Natural killer cell treated with Interleukin-12 subunit alpha and Interleukin-12 subunit beta and Interleukin-15 and Interleukin-18, amount 100 ng/mL, for 72 hours (primary cell): ENCODE results near the gene SMARCAD1. TPM values are rescaled to one million over a fixed set of nuclear protein-coding genes. Genes with fewer than 3 reads are reported as not detected.

Source experiments
- ATAC-seq, 2 donors: fragments of 150-1000 bp; cut with Tn5 transposase in 1 of 2; sonication (Bioruptor Pico), chemical (Tn5 transposase) in 1 of 2; 2 replicates each; pipeline ENCODE4 v1.10.0; 2021
- DNase-seq: peaks from one replicate; pipeline ENCODE4 v3.0.0; 2022; ENCODE audit warnings: low spot score
- H3K27ac Mint-ChIP-seq, 2 donors: 1 replicate in 1 of 2; 2 replicates in 1 of 2; pipeline ENCODE4 v1.8.0; 2022; ENCODE audit warnings: mixed read lengths in 2 of 2, mild to moderate bottlenecking in 1 of 2, moderate library complexity in 1 of 2
- H3K27me3 Mint-ChIP-seq, 2 donors: 1 replicate in 1 of 2; 2 replicates in 1 of 2; pipeline ENCODE4 v1.8.0; 2022; ENCODE audit warnings: mixed read lengths in 2 of 2
- H3K36me3 Mint-ChIP-seq: one replicate; pipeline ENCODE4 v1.8.0; 2022; ENCODE audit warnings: mixed read lengths
- H3K4me1 Mint-ChIP-seq, 2 donors: 1 replicate in 1 of 2; 2 replicates in 1 of 2; pipeline ENCODE4 v1.8.0; 2022; ENCODE audit warnings: low read depth in 2 of 2, mixed read lengths in 2 of 2, mild to moderate bottlenecking in 1 of 2
- H3K4me3 Mint-ChIP-seq: one replicate; pipeline ENCODE4 v1.8.0; 2022; ENCODE audit warnings: mixed read lengths
- H3K9me3 Mint-ChIP-seq: 2 replicates; pipeline ENCODE4 v1.8.0; 2022; ENCODE audit warnings: mixed read lengths
- total RNA-seq, 2 donors: library from RNA; stranded (reverse); gene quantifications; one replicate each; pipeline ENCODE4 v1.2.3, GENCODE V29; 2022

The SMARCAD1 gene
- total RNA-seq, 2 donors from 2014 or later = 28.0 to 33.3 TPM

DNA sequence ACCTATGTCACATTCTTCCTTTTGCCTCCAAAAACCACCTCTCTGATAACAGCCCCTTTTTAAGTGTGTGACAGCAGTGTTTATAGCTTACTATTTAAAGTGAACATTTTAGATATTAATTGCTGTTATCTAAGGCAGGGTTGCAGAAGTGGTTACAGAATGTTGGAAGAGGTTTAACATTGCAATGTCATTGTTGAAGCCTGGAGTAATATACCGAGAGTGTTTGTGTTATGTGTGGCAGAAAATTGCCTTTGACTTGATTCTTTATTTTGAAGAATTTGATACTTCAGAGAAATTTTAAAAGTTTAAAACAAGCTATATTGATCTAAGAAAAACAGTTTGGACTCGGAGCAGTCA lies 37.1 kb downstream of the SMARCAD1 start:
- DNase-seq = no peak
- Mint-ChIP-seq H3K4me1 (no peaks in the 10 kb centered on the region), H3K27ac (no peak overlapping the region), H3K9me3 (no peaks in the 10 kb centered on the region), H3K36me3 (peaks cover 19% of the 10 kb centered on the region), H3K4me3 (no peak overlapping the region), H3K27me3 (no peaks in the 10 kb centered on the region)
- no peak for ATAC-seq

DNA sequence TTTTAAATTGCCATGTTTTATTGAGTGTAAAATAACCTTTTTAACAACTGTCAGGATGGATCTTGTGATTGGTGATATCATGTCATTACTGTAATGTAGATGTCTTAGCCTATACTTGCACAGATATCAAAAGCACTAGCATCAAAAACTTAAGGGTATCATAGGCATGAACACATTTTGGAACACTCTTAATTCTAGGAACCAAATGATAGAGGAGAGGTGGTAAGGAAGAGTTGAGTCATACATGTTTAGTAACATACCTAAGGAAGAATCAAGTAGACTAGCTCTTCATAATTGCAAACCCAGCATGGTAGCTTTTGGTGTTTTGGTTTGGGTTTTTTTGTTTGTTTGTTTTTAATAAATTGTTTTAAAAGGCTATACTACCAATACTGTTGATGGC lies 43.4 kb downstream of the SMARCAD1 start:
- H3K27ac Mint-ChIP-seq = no peak overlapping the region
- ATAC-seq (no peak), DNase-seq (no peak)
- no peaks in the 10 kb centered on the region for H3K9me3 Mint-ChIP-seq
- no peaks in the 10 kb centered on the region for H3K4me1 Mint-ChIP-seq
- H3K4me3 Mint-ChIP-seq = no peak overlapping the region
- H3K36me3 Mint-ChIP-seq = peaks cover 17% of the 10 kb centered on the region
- H3K27me3 Mint-ChIP-seq = no peaks in the 10 kb centered on the region

DNA sequence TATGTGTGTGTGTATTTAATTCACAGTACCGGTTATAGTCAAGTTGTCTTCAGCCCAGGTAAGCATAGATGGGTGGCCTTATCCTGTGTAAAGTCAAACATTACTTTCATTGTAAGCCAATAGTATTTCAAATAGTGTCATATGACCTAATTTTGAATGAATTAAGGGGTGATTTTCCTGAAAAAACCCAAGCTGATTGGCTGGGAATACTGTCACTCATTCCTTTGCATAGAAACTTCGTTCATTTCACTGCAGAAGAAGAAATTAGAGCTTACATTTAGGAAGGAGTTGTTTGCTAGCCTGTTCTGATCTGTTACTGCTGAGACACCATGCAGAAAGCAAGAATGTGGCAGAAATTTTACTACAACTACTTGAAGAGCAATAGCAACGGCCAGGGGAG lies 45.4 kb downstream of the SMARCAD1 start:
- Mint-ChIP-seq H3K27ac (no peak overlapping the region), H3K27me3 (no peaks in the 10 kb centered on the region), H3K36me3 (peaks cover 14% of the 10 kb centered on the region), H3K4me3 (no peak overlapping the region), H3K9me3 (no peaks in the 10 kb centered on the region), H3K4me1 (no peaks in the 10 kb centered on the region)
- no peak for DNase-seq
- no peak for ATAC-seq

DNA sequence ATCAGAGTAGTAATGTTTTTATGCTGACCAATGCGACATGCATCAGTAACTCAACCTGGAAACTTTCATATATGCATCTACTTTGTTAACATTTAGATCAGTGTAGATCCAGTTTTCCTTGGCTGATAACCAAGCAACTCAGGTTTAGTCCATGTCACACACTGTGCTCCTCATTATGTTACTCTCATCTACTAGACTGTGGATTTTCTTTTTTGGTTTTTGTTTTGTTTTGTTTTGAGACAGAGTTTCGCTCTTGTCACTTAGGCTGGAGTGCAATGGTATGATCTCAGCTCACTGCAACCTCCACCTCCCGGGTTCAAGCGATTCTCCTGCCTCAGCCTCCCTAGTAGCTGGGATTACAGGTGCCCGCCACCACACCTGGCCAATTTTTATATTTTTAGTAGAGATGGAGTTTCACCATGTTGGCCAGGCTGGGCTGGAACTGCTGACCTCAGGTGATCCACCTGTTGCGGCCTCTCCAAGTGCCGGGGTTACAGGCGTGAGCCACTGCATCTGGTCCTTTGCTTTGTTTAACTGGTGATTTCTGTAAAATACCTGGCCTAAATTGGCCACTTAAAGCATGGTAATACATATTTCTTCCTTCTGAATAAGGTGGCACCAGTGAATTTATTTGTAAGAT lies 48.6 kb downstream of the SMARCAD1 start:
- ATAC-seq = no peak
- no peak for DNase-seq
- Mint-ChIP-seq H3K4me3 (no peak overlapping the region), H3K27me3 (no peaks in the 10 kb centered on the region), H3K4me1 (no peaks in the 10 kb centered on the region), H3K9me3 (no peaks in the 10 kb centered on the region), H3K27ac (no peak overlapping the region), H3K36me3 (peaks cover 10% of the 10 kb centered on the region)

DNA sequence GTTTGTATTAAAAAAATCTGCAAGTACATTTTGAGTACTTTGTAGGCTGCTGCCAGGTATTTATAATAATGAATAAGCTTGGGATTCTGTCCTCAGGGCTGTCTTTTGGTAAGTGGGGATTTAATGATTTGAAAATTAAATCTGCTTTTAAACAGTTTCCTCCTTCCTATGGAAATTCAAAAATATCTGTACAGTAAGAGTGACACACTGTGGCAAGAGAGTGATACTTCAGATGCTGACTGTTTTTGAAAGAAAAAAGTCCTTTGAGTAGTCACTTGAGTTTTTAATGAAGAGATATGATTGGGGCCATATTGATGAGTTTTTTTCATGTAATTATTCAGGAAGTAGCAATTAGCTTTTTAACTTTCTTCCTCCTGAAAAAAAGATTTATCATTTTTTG lies 49.2 kb downstream of the SMARCAD1 start:
- ATAC-seq (no peak), DNase-seq (no peak)
- H3K27ac Mint-ChIP-seq = no peak overlapping the region
- H3K4me3 Mint-ChIP-seq = no peak overlapping the region
- H3K36me3 Mint-ChIP-seq = peaks cover 12% of the 10 kb centered on the region
- H3K27me3 Mint-ChIP-seq = no peaks in the 10 kb centered on the region
- H3K4me1 Mint-ChIP-seq = no peaks in the 10 kb centered on the region
- H3K9me3 Mint-ChIP-seq = no peaks in the 10 kb centered on the region

DNA sequence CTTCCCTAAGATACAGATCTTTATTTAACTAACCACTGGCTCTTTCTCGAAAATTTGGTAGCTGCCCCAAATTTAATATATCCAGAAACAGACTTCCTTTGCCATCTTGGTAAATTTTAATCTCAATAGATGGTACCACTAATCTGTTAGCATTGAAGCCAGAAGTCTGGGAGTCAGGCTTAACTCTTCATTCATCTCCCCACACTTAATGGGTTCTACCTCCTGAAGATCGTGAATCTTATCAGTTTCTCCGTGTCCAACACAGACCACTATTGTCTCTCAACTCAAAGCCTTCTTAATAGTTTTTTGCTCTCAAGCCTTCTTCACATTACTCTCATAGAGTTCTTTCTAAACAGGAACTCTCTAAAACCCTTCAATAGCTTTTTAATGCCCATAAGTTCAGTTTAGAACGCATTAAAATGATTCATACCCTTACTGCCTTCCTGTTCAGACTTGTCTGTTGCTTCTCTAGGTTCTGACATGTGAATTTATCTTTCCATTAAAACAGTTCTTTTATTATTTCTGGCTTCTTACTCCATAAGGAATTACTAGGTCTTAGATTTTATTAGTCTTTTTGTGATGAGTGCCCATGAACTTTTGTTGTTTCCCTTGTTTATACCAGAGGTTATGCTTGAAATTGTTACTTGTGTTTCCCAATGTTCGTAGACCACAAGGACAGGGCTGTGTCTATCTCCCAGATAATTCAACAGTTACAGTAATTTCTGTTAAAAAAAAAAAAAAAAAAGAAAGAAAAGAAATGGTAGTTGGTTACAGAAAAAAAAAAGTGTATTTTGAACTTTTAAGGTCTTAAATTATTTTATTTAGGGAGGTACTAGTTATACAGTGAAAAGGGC lies 54.7 kb downstream of the SMARCAD1 start:
- Mint-ChIP-seq H3K27me3 (no peaks in the 10 kb centered on the region), H3K9me3 (no peaks in the 10 kb centered on the region), H3K27ac (no peak overlapping the region), H3K36me3 (peaks cover 14% of the 10 kb centered on the region), H3K4me3 (no peak overlapping the region), H3K4me1 (no peaks in the 10 kb centered on the region)
- ATAC-seq (no peak), DNase-seq (no peak)

DNA sequence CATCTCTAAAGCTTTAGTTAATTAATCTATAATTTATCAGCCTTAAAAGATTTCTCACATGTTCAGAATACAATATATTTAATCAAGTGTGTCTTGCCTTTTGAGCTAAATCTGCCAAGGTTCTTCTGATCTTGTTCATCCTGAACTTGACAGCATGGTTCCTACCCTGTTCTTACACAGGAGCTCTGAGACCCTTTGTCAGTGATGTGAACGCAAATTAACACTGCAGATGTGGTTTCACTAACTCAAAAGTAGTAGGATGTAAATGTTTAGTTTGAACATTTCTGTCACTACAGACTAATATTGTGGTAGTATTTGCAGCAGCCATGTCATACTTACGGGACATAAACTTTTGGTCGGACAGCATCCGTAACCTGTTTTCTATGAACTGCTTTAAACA lies 59.4 kb downstream of the SMARCAD1 start:
- H3K4me1 Mint-ChIP-seq = no peaks in the 10 kb centered on the region
- no peak overlapping the region for H3K4me3 Mint-ChIP-seq
- DNase-seq = no peak
- no peaks in the 10 kb centered on the region for H3K9me3 Mint-ChIP-seq
- H3K27me3 Mint-ChIP-seq = no peaks in the 10 kb centered on the region
- no peak for ATAC-seq
- no peak overlapping the region for H3K27ac Mint-ChIP-seq
- peaks cover 6% of the 10 kb centered on the region for H3K36me3 Mint-ChIP-seq

DNA sequence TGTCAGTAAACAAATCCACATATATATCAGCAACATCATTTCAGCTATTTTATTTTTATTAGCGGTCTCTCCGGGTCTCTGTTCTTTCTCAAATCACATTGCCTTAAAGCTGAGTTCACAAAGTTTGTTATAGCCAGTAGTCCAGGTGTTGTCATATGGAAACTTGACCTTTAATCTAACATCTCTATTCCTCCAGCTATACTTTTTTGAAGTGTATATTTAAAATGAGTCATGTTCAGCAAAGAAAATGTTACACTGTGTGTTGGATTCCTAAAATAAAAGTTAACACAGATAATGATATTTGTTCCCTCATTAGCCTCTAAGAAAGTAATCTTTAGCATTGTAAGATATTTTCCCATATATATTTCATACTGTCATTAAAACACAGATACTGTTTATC lies 63.6 kb downstream of the SMARCAD1 start:
- Mint-ChIP-seq H3K4me3 (no peak overlapping the region), H3K36me3 (peaks cover 6% of the 10 kb centered on the region), H3K9me3 (no peaks in the 10 kb centered on the region), H3K27ac (no peak overlapping the region), H3K4me1 (no peaks in the 10 kb centered on the region), H3K27me3 (no peaks in the 10 kb centered on the region)
- no peak for ATAC-seq
- DNase-seq = no peak

DNA sequence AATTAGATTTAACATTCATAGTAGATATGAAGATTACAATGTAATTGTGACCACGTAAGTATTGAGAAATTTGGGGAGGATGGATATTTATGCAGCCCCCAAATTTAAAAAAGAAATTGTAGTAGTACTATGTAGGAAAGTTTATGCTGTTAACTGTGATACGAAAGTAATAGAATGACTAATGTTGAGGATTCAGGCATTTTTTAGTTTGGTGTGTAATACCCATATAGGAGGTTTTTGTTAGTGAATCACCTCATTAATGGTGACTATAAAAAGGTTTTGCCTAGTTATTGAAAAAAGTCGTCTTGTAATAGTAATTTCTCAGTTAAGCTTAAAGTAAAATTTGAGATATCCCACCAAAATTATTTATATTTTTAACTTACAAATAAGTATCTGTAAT lies 67.2 kb downstream of the SMARCAD1 start:
- DNase-seq (no peak), ATAC-seq (no peak)
- Mint-ChIP-seq H3K27me3 (no peaks in the 10 kb centered on the region), H3K36me3 (peaks cover 18% of the 10 kb centered on the region), H3K9me3 (no peaks in the 10 kb centered on the region), H3K27ac (no peak overlapping the region), H3K4me3 (no peak overlapping the region), H3K4me1 (no peaks in the 10 kb centered on the region)

DNA sequence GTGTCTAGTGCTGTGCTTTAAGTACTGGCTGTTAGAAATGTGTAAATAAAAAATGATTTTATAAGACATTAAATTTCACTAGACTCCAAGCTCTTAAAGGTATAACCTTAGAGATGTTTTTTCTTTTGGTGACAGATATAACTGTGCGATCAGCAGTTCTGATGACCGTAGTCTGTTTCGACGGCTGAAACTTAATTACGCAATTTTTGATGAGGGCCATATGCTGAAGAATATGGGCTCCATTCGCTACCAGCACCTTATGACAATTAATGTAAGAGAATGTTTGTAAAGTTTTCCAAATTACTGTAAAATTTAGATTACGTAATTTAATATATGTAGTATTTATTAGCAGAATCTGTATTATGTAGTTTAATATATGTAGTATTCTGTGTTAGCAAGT lies 68.5 kb downstream of the SMARCAD1 start:
- H3K4me3 Mint-ChIP-seq = no peak overlapping the region
- H3K36me3 Mint-ChIP-seq = peaks cover 18% of the 10 kb centered on the region
- no peaks in the 10 kb centered on the region for H3K27me3 Mint-ChIP-seq
- H3K27ac Mint-ChIP-seq = no peak overlapping the region
- H3K4me1 Mint-ChIP-seq = no peaks in the 10 kb centered on the region
- ATAC-seq = no peak
- DNase-seq = no peak
- H3K9me3 Mint-ChIP-seq = no peaks in the 10 kb centered on the region

DNA sequence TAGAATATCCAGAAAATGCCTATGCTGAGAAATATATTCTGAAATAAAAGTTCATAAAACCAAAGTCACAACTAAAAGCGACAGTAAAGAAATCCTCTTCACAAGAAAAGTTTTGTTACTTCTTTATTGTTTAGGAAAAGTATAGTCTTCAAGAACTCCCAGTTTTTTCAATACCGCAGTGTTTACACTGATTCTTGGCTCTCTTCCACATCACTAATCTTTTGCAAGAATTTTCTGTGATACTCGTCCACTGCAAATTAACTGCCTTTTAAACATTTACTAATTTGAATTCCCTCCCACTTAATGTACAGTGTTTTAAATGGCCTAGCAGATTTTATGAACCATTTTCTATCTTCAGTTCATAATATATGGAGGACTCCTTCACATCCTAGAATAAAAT lies 69.9 kb downstream of the SMARCAD1 start:
- H3K27me3 Mint-ChIP-seq = no peaks in the 10 kb centered on the region
- H3K27ac Mint-ChIP-seq = no peak overlapping the region
- peaks cover 18% of the 10 kb centered on the region for H3K36me3 Mint-ChIP-seq
- no peak for DNase-seq
- ATAC-seq = no peak
- H3K9me3 Mint-ChIP-seq = no peaks in the 10 kb centered on the region
- H3K4me1 Mint-ChIP-seq = no peaks in the 10 kb centered on the region
- H3K4me3 Mint-ChIP-seq = no peak overlapping the region

DNA sequence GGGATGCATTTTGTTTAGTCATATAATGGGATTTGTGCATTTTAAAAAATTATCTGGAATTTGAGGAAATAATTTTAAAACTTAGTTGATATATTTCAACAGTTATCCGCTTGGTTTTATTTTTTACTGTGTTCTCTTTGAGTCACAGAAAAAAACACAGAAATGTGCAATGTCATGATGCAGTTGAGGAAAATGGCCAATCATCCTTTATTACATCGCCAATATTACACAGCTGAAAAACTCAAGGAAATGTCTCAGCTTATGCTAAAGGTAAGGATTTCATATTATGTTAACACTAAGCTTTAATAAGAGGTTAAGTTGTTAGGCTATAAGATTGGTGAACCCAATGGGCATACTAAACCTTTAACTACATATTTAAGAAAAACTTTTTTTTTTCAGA lies 71.1 kb downstream of the SMARCAD1 start:
- Mint-ChIP-seq H3K4me3 (no peak overlapping the region), H3K27ac (no peak overlapping the region), H3K27me3 (no peaks in the 10 kb centered on the region), H3K4me1 (no peaks in the 10 kb centered on the region), H3K36me3 (peaks cover 21% of the 10 kb centered on the region), H3K9me3 (no peaks in the 10 kb centered on the region)
- DNase-seq (no peak), ATAC-seq (no peak)

DNA sequence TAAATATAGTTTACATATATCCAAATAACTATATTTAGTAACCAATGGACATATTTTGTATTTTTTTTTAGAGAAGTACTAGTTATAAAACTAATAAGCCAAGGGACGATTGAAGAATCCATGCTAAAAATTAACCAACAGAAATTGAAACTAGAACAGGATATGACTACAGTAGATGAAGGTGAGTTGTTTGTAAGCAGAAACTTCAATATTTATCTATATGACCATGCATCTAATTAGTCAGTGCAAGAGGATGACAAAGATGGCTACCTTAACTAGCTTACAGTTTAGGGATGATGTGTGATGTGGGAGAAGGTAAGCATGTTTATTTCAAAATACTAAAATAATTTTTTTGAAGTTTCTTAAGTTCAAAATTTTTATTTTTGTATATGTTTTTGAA lies 77.2 kb downstream of the SMARCAD1 start:
- Mint-ChIP-seq H3K4me3 (no peak overlapping the region), H3K27ac (no peak overlapping the region), H3K36me3 (peaks cover 27% of the 10 kb centered on the region), H3K27me3 (no peaks in the 10 kb centered on the region), H3K4me1 (no peaks in the 10 kb centered on the region), H3K9me3 (no peaks in the 10 kb centered on the region)
- DNase-seq (no peak), ATAC-seq (no peak)

DNA sequence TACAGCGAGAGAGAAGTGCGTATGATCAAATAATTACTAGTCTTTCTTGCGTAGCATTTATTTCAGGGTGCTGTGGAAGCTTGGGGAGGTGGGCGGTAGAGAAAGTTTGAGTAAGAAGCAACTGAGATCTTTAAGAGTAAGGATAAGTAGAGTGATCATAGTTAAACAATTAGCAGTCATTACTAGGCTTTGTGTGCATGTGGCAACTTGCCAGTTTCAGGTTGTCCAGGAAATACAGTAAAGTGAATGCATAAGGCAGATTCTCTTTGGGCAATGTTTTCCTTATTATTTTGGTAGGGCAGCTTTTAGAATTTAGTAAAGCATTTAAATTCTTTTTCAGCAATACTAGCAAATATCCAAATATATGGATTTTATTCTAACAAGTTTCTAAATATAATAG lies 78.0 kb downstream of the SMARCAD1 start:
- H3K9me3 Mint-ChIP-seq = no peaks in the 10 kb centered on the region
- no peak overlapping the region for H3K4me3 Mint-ChIP-seq
- ATAC-seq (no peak), DNase-seq (no peak)
- H3K27me3 Mint-ChIP-seq = no peaks in the 10 kb centered on the region
- no peak overlapping the region for H3K27ac Mint-ChIP-seq
- H3K4me1 Mint-ChIP-seq = no peaks in the 10 kb centered on the region
- H3K36me3 Mint-ChIP-seq = peaks cover 32% of the 10 kb centered on the region

DNA sequence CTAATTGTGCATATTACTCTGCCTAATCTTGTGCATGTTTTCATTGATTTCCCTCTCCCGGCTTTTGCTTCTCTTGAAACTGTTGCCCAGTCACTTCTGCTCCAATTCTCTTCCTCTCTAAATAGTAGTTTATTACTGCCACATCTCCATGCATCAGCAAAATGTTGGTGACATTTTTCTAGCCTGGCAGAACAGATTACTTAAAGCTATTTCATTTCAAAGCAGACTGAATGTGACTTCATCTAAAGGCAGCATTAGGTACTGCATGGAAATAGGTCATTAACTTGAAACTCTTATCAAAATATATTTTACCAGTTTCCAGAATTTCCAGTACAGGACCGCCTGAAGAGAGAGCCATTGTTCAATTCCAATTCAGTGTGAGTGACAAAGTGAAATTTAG lies 82.6 kb downstream of the SMARCAD1 start:
- peaks cover 0 to 11% of the 10 kb centered on the region in 2 donors for H3K4me1 Mint-ChIP-seq
- H3K36me3 Mint-ChIP-seq = peaks cover 29% of the 10 kb centered on the region
- DNase-seq (no peak), ATAC-seq (no peak)
- no peaks in the 10 kb centered on the region for H3K9me3 Mint-ChIP-seq
- H3K27me3 Mint-ChIP-seq = no peaks in the 10 kb centered on the region
- no peak overlapping the region for H3K27ac Mint-ChIP-seq
- no peak overlapping the region for H3K4me3 Mint-ChIP-seq
